GM13977 (cell line): ENCODE results near the gene BMERB1.

Source experiments
- DNase-seq: peaks from one replicate; pipeline ENCODE4 v3.0.0; 2012; ENCODE audit warnings: low spot score
- CTCF ChIP-seq: IDR thresholded peaks from 2 replicates; pipeline ENCODE4 v1.5.1; 2012; ENCODE audit warnings: mild to moderate bottlenecking, control low read depth; ENCODE audit not compliant: insufficient read depth; ENCODE audit errors: extremely low read depth, missing control alignments
- in situ Hi-C: fragments of 300-500 bp; cut with MboI; formaldehyde crosslinking; loops from one replicate; pipeline ENCODE4 v1.12.0; 2022; ENCODE audit warnings: low sequenced_read_pairs, low pct_unique_long_range_greater_than_20kb, mixed read lengths, inconsistent platforms; ENCODE audit not compliant: unreplicated experiment

The BMERB1 gene

GRCh38 chr16:15621456-15621855 lies 187.1 kb downstream of the BMERB1 start:
- in situ Hi-C loops, result no loop called here
- DNase-seq, result no peak
- TF ChIP-seq CTCF, result no peak

- DNase-seq, result no peak
- TF ChIP-seq CTCF, result no peak
- in situ Hi-C loops, result no loop called here
These were observed 187.5 kb downstream of the BMERB1 start for GRCh38 chr16:15621889-15622288.

- no peak for DNase-seq
- no peak for TF ChIP-seq CTCF
- in situ Hi-C loops, result no loop called here
These were observed 197.5 kb downstream of the BMERB1 start for GRCh38 chr16:15631730-15632409.

- in situ Hi-C loops, result no loop called here
- no peak for DNase-seq
These were observed 201.5 kb downstream of the BMERB1 start for GRCh38 chr16:15635926-15636325.

GRCh38 chr16:15636392-15636873 lies 202.0 kb downstream of the BMERB1 start:
- in situ Hi-C loops, result no loop called here
- no peak for TF ChIP-seq CTCF
- DNase-seq, result peak; percentile 61

More at GRCh38 chr16:15635926-15636325, 201.5 kb downstream of the BMERB1 start:
- TF ChIP-seq CTCF, result no peak
